Mesenteric fat pad (tissue), 1 donor: ENCODE data around the gene CDK2AP2. TPM values are rescaled to one million over a fixed set of nuclear protein-coding genes. Genes with fewer than 3 reads are reported as not detected.
"Not testable (repeated sequence)": the region's sequence is repeated elsewhere in the genome, so short reads cannot be mapped to it uniquely, and the experiment has no call there.

ENCODE experiments used
- DNase-seq: peaks from one replicate; pipeline ENCODE4 v3.0.0-alpha.2; 2020; ENCODE audit warnings: low spot score
- microRNA-seq: library from miRNA; unstranded; fragments of <30 nt; microRNA quantifications from one replicate; pipeline ENCODE4 v1.2.0, GENCODE V29; 2020; ENCODE audit warnings: borderline number of aligned reads
- total RNA-seq: library from RNA; stranded (reverse); fragmentation: NEBNext Ultra II Directional; extraction: Animal tissue kit (Norgen Biotek cat#: 25700); gene quantifications from one replicate; pipeline ENCODE4 v1.2.1, GENCODE V29; 2021
- donor health status: DM: yes; HTN: yes; CAD: no.

The CDK2AP2 gene
- total RNA-seq, 1 donor from 2014 or later = 59.6 TPM

GRCh38 chr11:67468056-67468455 lies 39.9 kb downstream of the CDK2AP2 start:
- DNase-seq = no peak

- no peak for DNase-seq
Measured at GRCh38 chr11:67466962-67467771, 40.8 kb downstream of the CDK2AP2 start.

- no peak for DNase-seq
Measured at GRCh38 chr11:67466367-67466766, 41.6 kb downstream of the CDK2AP2 start.

GRCh38 chr11:67465530-67465929 lies 42.4 kb downstream of the CDK2AP2 start:
- not testable (repeated sequence) for DNase-seq

- no peak for DNase-seq
Measured at GRCh38 chr11:67465189-67465510, 42.8 kb downstream of the CDK2AP2 start.

GRCh38 chr11:67464411-67465188 lies 43.4 kb downstream of the CDK2AP2 start:
- peak; percentile 95 for DNase-seq

- DNase-seq = no peak
Measured at GRCh38 chr11:67463680-67464410, 44.1 kb downstream of the CDK2AP2 start.

- DNase-seq = no peak
Measured at GRCh38 chr11:67463186-67463585, 44.8 kb downstream of the CDK2AP2 start.

- DNase-seq = no peak
Measured at GRCh38 chr11:67458266-67458665, 49.7 kb downstream of the CDK2AP2 start.

GRCh38 chr11:67457453-67457852 lies 50.5 kb downstream of the CDK2AP2 start:
- DNase-seq = no peak

Small RNA genes within 50 kb of the gene (microRNA-seq; reads per million reads assigned to microRNA genes)
- not detected for gene MIR6752

Other genes starting within 250 kb of the CDK2AP2 start
- gene GRK2, start 241.7 kb downstream of the CDK2AP2 start, total RNA-seq = 60.2 TPM
- 42.5 TPM for gene ANKRD13D, start 218.9 kb downstream of the CDK2AP2 start, total RNA-seq
- 19.9 TPM for gene SSH3, start 204.6 kb downstream of the CDK2AP2 start, total RNA-seq
- 72.9 TPM for gene POLD4, start 154.6 kb downstream of the CDK2AP2 start, total RNA-seq
- gene CLCF1, start 134.6 kb downstream of the CDK2AP2 start, total RNA-seq = 7.7 TPM
- 10.4 TPM for gene RAD9A, start 116.2 kb downstream of the CDK2AP2 start, total RNA-seq
- 92.4 TPM for gene PPP1CA, start 106.3 kb downstream of the CDK2AP2 start, total RNA-seq
- 5.3 TPM for gene TBC1D10C, start 104.1 kb downstream of the CDK2AP2 start, total RNA-seq
- gene CARNS1, start 92.5 kb downstream of the CDK2AP2 start, total RNA-seq = 0.29 TPM
- 32.4 TPM for gene RPS6KB2, start 79.7 kb downstream of the CDK2AP2 start, total RNA-seq
- gene PTPRCAP, start 70.5 kb downstream of the CDK2AP2 start, total RNA-seq = 3.3 TPM
- 83.1 TPM for gene CORO1B, start 64.7 kb downstream of the CDK2AP2 start, total RNA-seq
- gene GPR152, start 55.4 kb downstream of the CDK2AP2 start, total RNA-seq = not detected
- gene CABP4, start 52.8 kb downstream of the CDK2AP2 start, total RNA-seq = 3.8 TPM
- 43.2 TPM for gene TMEM134, start 38.9 kb downstream of the CDK2AP2 start, total RNA-seq
- gene AIP, start 25.1 kb downstream of the CDK2AP2 start, total RNA-seq = 39.5 TPM
- 29.5 TPM for gene PITPNM1, start 2.8 kb downstream of the CDK2AP2 start, total RNA-seq
- not detected for gene CABP2, start 15.3 kb upstream of the CDK2AP2 start, total RNA-seq
- 355 TPM for gene GSTP1, start 75.7 kb upstream of the CDK2AP2 start, total RNA-seq
- gene NDUFV1, start 98.8 kb upstream of the CDK2AP2 start, total RNA-seq = 147 TPM
- 12.9 TPM for gene NUDT8, start 121.8 kb upstream of the CDK2AP2 start, total RNA-seq
- not detected for gene TBX10, start 131.6 kb upstream of the CDK2AP2 start, total RNA-seq
- not detected for gene ACY3, start 142.6 kb upstream of the CDK2AP2 start, total RNA-seq
- not detected for gene ALDH3B2, start 166.5 kb upstream of the CDK2AP2 start, total RNA-seq